HG02938 (cell line): ENCODE results near the gene TEX44.

Experiments used
- ATAC-seq: cut with Tn5 transposase; IDR thresholded peaks from one replicate; pipeline ENCODE4 v1.9.1; 2021; ENCODE audit warnings: mild to moderate bottlenecking, moderate library complexity; ENCODE audit not compliant: unreplicated experiment

Gene TEX44

DNA sequence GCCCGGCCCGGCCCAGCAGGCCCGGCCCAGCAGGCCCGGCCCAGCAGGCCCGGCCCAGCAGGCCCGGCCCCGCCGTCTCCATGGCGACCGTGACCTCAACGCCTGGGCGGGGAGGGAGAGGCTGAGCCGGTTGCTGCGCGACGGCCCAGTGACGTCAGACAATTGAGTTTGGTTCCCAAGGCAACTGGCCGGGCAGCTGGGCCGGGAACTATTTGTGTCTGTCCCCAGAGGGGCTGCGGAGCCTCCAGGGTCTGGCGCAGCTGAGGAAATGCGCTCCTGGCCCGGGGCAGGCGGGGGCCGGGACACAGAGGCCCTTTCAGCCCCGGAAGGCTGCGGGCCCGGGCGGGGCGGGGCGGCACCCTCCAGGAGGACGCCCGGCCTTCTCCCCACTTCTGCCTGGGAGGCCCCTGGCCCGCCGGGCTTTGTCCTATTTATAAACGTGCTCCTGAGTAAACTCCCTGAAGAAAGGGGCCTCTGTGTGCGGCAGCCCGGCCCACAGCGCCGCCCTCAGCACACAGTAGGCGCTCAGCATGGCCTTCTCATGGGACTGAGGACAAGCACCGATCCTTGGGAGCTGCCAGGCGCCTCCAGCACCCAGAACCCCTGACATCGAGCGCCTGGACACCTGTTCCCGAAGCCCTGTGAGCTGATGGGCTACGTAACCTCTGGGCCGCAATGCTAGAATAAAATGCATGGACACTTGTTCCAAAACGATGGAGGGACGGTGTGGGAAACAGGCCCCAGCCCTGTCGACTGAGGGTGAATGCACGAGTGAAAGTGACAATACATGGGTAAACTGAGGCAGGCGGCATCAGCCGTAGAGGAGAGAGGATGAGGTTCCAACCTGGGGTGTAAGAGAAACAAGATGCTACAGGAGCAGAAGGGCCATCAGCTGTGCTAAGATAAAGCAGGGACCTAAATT is 12.3 kb downstream of the TEX44 start:
- peak; percentile 87 for ATAC-seq

DNA sequence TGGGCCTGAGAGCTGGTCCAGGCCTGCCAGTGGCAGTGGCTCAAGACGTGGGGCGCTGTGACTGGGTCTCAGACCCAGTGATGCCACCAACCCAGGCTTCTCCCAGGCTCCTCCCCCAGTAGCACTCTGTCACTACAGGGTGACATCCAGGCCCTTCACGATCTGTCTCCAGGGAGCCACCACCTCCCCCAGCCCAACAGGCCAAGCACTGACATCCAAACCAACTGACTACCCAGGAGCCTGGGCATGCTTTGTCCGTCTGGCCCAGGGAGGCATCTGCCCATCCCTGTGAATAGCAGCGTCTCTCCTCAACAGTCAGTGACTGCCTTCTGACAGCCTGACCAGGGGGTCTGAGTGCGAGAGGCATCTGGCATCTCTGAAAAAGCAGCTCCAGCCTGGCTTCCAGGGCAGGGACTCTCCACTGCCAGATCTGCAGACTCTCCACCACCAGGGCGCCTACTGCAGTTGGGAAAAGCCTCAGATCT is 13.0 kb downstream of the TEX44 start:
- ATAC-seq, result no peak

DNA sequence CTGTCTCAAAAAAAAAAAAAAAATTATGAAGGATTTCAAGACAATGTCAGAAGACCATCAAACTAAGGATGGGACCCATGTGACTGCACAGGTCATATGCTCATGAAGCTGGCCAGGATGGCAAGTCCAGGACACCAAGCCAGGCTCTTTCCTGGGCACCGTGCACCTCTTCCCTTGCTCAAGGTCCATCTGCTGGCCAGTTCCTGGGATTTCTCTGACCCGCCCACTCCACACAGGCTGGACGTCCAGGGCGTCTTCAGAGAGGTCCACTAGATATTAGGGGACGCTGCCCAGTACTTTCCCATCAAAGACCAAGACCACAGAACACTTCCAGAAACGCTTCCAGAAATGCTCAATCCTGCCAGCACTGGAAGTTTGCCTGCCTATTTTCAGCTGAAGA is 14.3 kb downstream of the TEX44 start:
- ATAC-seq, result no peak

DNA sequence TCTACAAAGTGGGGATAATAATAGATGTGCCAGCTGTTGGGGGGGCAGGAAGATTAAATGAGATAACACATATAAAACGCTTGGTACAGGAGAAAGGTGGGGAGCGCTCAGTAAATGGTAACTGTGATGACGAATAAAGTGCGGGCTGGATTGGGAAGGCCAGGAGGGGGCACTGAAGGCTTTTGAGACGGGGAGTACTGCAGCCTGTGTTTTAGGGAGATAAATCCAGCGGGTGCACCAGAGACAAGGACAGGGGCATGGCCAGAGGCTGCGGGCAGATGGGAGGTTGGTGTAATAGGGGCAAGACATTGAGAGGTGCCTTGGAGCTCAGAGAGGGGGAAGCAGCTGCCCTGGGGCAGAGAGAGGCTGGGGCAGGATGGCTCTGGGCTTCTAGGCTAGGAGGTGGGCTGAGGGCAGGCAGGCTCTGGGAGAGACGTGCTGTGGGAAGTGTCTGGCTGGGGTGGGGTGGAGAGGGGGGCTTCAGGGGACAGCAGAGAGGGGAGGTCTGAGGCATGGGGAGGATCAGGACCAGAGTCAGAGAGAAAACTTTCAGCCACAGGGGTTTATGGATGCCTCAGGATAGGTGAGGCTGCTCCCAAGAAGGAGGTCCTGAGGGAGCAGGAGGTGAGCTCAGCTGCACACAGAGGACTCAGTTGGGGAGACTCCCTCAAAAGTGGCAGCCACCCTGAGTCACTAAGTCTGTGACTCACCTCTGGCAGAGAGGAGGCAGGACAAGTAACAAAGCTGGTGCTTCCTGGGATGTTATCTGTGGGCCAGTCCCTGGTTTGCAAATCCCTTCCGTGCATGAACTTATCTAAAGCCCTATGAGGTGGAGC is 18.8 kb downstream of the TEX44 start:
- no peak for ATAC-seq

DNA sequence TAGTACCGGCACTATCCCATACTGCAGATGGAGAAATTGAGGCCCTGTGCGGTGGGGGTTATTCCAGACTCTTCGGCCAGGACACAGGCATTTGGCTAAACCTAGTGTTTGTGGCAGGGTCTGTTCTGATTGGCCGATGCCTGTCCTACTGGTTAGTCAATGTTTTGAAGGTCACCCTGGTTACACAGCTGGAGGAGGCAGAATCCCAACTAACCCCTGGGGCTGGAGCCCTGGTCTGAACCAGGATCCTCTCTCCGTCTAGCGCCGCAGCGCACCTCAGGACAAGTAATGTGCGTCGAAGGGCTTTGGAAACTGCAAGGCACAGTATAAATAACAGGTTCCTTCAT is 19.4 kb downstream of the TEX44 start:
- ATAC-seq, result no peak

DNA sequence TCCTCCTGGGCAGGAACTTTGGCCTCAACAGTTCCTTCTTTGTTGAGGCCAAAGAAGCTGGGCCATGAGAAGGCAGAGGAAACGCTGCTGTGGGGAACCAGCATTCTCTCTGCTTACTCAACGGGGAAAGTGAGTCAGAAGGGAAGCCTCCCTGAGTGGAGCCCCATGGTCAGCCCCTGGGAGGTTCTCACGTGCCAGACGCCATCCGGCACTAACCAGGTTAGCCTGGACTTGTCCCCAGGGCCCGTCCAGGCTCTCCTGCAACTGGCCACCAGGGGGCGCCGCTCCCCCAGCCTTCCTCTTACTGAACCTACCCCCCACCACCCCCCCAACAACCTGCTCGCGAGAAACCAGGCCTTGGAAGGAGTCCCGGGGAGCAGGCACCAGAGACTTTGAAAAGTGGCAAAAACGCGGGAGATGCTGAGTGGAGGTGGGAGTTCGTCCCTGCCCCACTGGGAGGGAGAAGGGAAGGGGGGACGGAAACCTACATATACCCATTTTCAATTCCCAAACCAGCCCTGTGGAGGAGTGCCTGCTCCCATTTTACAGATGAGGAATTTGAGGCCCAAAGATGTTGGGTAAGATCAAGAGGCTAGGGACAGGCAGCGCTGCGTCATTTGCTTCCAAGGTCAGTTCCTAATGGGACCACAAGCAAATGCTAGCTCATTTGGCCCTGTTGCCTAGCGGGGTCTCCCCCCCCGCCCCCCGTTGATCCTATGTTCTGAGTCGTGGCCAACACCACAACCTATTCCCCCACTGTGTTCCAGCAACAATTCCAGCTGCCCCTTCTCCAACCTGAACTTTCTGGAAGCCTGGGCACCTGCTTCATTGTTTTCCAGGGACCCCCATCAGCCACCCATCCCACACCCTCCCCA is 20.0 kb downstream of the TEX44 start:
- ATAC-seq, result peak; percentile 36

DNA sequence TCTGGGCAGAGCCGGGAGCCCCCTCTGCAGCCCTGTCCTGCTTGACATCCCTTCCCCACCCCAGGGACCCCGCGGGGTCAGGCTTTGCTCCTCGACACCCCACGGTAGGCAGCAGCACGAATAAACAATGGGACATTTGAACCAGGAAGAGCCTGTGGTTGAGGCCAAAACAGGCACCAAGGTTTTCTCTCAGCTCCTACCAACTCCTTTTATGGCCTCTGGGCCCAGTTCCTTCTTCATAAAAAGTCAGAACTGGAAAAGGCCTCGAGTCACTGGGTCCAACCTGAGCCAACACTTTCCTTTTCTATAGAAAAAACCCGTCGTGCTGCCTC is 20.6 kb downstream of the TEX44 start:
- peak; percentile 0 for ATAC-seq

DNA sequence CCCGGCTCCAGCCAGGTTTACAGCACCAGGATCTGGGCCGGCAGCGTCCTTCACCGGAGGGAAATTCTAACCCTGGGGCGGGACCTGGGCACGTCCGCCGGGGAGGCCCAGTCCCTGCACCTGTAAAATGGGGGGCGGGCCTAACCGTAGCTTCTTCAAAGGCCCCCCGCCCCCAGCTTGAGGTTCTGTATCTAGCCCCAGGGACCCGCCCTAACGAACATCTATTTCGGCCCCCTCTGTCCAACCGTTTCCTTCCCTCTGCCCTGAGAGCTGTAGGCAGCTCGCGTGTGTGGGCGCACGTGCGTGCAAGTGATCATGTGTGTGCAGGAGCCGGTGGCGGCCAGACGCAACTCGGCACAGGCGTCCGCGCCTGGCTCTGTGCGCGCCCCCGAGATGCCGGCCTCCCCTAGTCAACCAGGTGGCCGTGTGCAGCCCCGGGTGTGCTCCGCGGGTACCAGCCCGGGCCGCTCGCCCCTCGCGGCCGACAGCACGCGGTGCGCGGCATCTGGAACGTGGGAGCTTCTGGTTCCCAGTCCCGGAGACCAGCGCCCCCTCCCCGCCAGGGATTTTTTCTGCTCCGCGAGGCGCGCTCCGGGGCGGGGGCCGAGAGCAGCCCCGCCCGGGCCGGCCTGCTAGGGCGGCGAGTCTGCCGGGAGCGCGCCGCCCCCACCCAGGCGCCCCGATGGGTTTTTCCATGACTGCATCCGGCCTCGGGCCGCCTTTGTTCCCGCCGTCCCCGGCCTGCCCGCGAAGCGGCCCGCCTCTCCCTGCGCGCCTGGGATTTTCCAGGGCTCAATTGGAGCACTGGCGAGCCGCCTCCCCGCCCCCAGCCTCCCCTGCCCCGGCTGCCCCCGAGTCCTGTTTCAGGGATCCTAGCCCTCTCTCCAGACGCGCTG is 21.2 kb downstream of the TEX44 start:
- peak; percentile 64 for ATAC-seq

DNA sequence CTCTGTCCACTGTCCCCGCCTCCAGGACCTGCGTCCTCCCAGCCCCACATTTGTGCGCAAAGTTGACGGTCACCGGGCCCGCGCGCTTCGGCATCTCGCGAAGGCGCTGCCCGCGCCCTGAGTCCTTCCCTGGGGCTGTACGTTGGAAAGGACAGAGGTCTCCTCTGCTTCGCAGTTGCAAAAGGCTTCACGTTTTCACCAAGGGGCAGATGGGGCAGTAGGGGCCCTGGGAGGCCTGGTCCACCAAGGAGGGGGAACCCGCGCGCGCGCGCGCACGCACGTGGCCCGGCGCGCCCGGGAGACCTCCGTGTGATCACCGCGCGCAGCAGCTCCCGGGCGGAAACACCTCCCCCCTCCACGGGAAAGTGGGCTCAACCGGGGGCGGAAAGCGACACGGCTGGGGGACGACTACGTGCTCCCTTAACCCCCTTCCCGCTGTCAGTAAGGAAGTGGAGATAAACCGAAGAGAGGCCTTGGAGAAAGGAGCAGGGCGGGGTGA is 21.9 kb downstream of the TEX44 start:
- peak; percentile 8 for ATAC-seq

DNA sequence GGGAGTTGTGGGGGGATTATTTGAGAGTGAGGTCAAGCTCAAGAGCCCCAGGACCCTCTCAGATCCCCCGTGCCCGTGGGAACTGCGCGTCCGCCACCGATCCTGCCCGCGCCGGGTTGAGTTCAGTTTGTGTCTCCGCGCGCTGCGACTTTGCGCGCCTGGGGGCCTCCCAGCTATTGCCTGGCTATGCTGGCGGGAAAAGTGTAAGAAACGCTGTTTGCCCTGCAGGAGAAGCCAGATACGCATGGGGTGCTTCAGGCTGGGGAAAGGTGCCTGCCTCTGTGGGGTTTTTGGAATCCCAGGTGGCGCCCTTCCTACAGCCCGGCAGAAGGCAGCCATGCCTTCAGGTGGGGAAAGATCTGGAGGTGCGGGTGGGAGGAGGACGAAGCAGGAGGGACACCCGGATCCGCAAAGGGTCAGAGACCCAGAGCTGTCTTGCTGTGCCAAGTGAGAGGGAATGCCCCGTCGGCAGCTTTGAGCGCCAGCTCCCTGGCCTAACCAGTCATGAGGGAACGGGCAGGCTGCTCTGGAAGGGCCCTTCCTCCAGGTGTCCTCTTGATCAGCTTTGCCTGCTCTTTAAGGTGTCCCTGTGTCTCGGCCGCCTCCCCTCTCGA is 22.5 kb downstream of the TEX44 start:
- no peak for ATAC-seq

DNA sequence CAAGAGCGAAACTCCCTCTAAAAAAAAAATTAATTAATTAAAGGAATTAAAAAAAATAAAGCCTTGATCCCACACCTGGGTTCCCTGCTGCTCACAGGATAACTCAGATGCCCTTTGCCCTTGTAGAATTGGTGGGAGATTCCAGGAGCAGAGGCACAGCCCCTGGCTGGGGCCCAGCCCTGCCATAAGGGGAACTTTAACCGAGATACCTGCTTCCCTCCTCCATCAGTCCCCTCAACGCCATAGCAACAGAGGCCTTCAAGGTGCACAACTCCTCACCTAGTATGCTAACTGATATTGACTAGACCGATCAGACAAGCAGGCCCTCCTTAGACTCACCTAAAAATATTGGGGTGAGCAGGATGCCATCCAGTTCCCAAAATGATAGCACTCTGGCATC is 23.6 kb downstream of the TEX44 start:
- no peak for ATAC-seq

DNA sequence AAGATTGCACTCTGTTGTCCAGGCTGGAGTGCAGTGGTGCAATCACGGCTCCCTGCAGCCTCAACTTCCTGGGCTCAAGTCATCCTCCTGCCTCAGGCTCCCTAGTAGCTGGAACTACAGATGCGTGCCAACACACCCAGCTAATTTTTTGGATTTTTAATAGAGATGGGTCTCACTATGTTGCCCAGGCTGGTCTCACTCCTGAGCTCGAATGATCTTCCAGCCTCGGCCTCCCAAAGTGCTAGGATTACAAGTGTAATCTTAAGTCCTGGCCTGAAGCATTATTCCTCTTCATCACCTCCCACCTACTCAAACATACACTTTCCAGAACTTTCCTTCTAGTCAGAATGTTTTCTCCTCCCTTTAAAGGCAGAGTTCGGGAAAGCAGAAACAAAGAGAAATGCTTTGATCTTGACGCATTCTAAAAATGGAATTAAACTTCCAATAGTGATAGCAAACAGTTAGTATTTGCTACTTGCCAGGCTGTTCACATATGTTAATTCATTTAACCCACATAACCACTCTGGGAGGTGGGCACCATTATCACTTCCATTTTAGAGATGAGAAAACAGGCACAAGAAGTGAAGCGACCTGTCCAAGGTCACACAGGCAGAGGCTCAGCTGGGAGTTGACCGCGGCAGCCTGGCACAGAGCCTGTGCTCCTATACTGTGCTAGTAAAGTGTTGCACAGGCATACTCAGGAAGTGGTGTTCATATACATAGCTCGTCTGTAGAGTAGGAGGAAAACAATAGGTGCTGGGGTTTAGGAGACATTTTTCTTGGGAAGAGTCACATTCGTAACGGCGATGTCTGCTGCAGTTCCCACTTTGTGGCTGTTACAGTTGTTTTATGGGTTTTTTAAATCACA is 24.6 kb downstream of the TEX44 start:
- ATAC-seq, result no peak

DNA sequence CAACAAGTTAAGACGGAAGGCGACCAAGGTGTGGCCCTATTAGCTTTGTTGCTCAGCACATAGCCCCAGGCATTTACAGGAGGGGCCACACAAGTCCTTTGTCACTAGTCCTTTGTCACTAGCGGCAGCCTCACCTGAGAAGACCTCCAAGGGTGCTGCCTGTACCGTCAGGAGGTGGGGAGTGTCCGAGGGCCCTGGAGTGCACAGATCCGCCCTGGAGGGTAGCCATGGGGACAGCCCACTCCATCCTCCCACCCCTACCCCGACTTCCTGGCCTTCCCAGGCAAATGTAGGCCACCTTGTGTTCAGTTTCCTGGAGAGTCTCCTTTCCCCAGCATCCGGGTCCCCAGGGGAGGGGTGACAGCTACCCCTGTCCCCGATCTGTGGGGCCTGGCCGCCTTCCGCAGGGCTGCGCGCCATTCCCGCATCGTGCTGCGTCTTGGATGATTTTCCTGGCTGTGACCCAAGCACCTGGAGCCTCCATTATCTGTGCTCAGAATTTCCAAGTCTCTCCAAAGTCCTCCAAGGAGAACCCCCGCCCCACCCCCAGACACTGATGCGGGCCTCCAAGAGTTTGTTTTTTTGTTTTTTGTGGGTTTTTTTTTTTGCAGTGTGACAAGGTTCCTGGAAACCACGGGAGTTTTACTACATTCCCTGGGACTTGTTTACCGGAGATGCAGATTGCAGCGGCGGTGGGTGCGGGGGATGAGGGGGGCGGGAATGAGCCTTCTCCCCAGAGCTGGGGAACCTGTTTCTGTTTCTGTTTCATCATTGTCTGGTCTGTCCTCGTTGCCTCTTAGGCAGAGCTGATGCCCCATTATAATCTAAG is 28.6 kb downstream of the TEX44 start:
- no peak for ATAC-seq

DNA sequence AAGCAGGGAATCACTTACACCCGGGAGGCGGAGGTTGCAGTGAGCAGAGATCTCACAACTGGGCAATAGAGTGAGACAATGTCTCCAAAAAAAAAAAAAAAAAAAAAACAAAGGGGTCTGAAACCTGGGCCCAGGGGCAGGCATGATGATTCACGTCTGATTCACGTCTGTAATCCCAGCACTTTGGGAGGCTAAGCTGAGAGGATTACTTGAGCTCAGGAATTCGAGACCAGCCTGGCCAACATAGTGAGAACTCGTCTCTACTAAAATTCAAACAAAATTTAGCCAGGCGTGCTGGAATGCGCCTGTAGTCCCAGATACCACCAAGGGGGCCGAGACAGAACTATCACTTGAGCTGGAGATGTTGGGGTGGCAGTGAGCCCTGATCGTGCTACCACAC is 30.3 kb downstream of the TEX44 start:
- ATAC-seq, result no peak

DNA sequence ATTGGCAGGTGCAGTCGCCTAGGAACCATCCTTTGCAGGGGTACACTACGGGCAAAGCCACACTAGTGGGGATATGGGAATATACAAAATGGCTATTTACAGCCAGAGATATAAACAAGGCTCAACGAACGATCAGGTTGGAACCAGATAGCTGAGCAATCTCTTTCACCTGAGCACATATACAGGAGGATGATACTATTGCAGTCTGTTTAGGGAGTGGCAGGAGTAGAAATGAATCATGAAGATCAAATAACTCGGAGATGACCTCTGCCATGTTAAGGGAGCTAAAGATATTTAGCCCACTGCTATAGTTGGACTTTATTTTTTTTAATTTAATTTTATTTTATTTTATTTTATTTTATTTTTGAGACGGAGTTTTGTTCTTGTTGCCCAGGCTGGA is 33.8 kb downstream of the TEX44 start:
- ATAC-seq, result no peak

DNA sequence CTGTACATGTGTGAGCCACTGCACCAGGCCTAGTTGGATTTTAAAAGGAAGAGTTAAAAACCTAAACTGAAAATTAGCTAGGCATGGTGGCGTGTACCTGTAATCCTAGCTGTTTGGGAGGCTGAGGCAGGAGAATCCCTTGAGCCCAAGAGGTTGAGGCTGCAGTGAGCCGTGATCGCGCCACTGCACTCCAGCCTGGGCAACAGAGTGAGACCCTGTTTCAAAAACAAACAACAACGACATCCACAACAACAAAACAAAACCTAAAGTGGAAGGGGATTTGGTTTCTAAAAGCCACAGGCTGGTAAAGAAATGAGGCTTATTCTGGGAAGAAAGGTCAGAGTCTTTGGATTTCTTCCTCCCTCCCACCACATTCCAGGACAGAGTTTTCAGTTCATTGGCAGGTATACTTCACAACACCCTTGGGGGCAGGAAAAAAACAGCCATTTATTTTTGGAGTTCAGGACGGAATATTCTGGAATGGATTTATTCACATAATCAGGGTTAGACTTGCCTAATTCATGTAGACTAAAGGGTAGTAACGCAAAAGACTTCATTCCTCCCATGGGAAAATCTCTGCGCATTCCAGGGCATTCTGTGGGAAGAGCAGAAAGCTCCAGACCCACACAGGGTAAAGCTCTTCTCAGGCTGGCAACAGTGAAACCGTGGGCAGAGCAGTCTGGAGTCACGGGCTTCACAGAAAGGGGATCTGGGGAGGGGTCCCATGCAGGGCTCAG is 34.9 kb downstream of the TEX44 start:
- no peak for ATAC-seq

DNA sequence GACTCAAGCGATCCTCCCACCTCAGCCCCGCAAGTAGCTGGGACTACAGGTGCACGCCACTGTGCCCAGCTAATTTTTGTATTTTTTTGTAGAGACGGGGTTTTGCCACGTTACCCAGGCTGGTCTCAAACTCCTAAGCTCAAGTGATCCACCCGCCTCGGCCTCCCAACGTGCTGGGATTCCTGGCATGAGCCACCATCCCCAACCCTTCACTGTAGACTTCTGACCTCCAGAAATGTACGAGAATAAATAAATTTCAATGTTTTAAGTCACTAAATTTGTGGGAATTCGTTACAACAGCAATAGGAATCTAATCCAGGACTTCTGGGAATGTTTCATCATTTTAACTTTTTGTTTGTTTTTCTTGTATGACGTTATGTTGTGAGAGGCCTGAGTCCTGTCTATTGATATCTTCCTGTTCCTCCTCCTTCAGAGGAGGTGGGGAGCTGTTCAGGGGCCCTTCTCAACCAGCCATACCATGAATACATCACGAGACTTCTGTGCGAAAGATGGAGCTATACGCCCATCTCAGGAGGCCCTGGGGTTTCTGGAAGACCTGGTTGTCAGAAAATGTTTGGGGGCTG is 40.0 kb downstream of the TEX44 start:
- ATAC-seq, result no peak
